K562 (cell line): ENCODE measurements around the gene SLC7A6OS.

ENCODE experiments used
- BRD4 ChIP-seq: fragments of 200-600 bp; sonication (generic); IDR thresholded peaks from 2 replicates; pipeline ENCODE4 v1.6.1; 2017; ENCODE audit warnings: inconsistent platforms
- CTCF ChIP-seq, 3 experiments: IDR thresholded peaks in 2 of 3; conservative IDR thresholded peaks in 1 of 3; 2 replicates each; pipeline ENCODE4 v1.5.1; 2011 to 2012; ENCODE audit warnings: low read length in 3 of 3, mild to moderate bottlenecking in 3 of 3, control low read depth in 2 of 3, improper control_type of control experiment in 1 of 3, inconsistent platforms in 1 of 3, low read depth in 1 of 3, mixed read lengths in 1 of 3, moderate library complexity in 1 of 3; ENCODE audit not compliant: insufficient read depth in 2 of 3
- ELF1 ChIP-seq: fragments of 200-800 bp; sonication (Bioruptor generic); IDR thresholded peaks from 2 replicates; pipeline ENCODE4 v1.6.1; 2016; ENCODE audit warnings: missing genetic modification characterization, missing compliant biosample characterization
- GTF2E2 ChIP-seq: fragments of 200-800 bp; sonication (Bioruptor generic); IDR thresholded peaks from 2 replicates; pipeline ENCODE4 v1.6.1; 2016; ENCODE audit warnings: missing genetic modification characterization, missing compliant biosample characterization
- MXI1 ChIP-seq: IDR thresholded peaks from 2 replicates; pipeline ENCODE4 v1.6.1; 2011; ENCODE audit warnings: low read depth, mild to moderate bottlenecking, improper control_type of control experiment, low read length
- MYC ChIP-seq, 2 experiments: fragments of 250-450 bp in 1 of 2; sonication (Bioruptor Pico) in 1 of 2; IDR thresholded peaks; 2 replicates each; pipeline versions ENCODE4 v1.5.1 to v1.6.1; 2012 to 2021; ENCODE audit warnings: low read depth in 2 of 2, borderline replicate concordance in 1 of 2, improper control_type of control experiment in 1 of 2, low read length in 1 of 2, mild to moderate bottlenecking in 1 of 2, moderate library complexity in 1 of 2
- TCF7L2 ChIP-seq: fragments of 150-350 bp; IDR thresholded peaks from 2 replicates; pipeline ENCODE4 v1.6.1; 2016; ENCODE audit warnings: low read depth, mild to moderate bottlenecking, low read length, moderate library complexity
- ZNF3 ChIP-seq: fragments of 250-450 bp; sonication (Bioruptor Pico); IDR thresholded peaks from 2 replicates; pipeline ENCODE4 v1.5.0; 2021; ENCODE audit warnings: mild to moderate bottlenecking, moderate library complexity
- TF ChIP-seq, protein P1 (sequence below): sonication (generic); formaldehyde crosslinking; IDR thresholded peaks from 2 replicates; pipeline ENCODE4 v1.8.1; 2023; ENCODE audit warnings: mild to moderate bottlenecking, missing genetic modification reagents
- TF ChIP-seq, protein P2 (sequence below): IDR thresholded peaks from 3 replicates; pipeline ENCODE4 v1.6.1; 2011; ENCODE audit warnings: borderline replicate concordance, mild to moderate bottlenecking; ENCODE audit not compliant: insufficient read length, insufficient read depth

DNA sequence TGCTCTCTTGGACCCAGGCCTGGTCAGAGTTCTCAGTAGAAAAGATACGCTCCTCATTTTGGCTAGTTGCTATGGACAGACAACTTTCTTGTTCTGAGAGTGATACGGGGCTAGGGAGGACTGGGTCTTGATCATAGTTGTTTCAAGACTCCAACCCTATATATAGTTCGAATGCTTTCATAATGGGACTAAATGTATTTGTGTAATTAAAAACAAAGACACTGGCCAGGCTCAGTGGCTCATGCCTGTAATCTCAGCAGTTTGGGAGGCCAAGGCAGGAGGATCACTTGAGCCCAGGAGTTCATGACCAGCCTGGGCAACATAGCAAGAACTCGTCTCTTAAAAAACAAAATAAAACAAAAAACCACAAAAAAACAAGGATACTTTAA, 28.7 kb downstream of the SLC7A6OS start:
- TF ChIP-seq, protein P1, sequence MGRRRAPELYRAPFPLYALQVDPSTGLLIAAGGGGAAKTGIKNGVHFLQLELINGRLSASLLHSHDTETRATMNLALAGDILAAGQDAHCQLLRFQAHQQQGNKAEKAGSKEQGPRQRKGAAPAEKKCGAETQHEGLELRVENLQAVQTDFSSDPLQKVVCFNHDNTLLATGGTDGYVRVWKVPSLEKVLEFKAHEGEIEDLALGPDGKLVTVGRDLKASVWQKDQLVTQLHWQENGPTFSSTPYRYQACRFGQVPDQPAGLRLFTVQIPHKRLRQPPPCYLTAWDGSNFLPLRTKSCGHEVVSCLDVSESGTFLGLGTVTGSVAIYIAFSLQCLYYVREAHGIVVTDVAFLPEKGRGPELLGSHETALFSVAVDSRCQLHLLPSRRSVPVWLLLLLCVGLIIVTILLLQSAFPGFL (CRISPR knock-in tag), result no peak
- TF ChIP-seq ELF1 (tag) (no peak), CTCF (IDR thresholded peaks at IDR 0.05 in 2 of 3, conservative IDR thresholded peaks at IDR 0.05 in 1 of 3; ENCODE audit: insufficient read depth in 2 of 3, low read depth in 1 of 3, low read length in 3 of 3) (no peak), MYC (IDR thresholded peaks at IDR 0.05; ENCODE audit: low read depth, low read length) (no peak), MYC (CRISPR knock-in tag; IDR thresholded peaks at IDR 0.05; ENCODE audit: borderline replicate concordance, low read depth) (no peak), ZNF3 (no peak), BRD4 (no peak), MXI1 (no peak), TCF7L2 (no peak), GTF2E2 (tag) (no peak)
- TF ChIP-seq, protein P2, sequence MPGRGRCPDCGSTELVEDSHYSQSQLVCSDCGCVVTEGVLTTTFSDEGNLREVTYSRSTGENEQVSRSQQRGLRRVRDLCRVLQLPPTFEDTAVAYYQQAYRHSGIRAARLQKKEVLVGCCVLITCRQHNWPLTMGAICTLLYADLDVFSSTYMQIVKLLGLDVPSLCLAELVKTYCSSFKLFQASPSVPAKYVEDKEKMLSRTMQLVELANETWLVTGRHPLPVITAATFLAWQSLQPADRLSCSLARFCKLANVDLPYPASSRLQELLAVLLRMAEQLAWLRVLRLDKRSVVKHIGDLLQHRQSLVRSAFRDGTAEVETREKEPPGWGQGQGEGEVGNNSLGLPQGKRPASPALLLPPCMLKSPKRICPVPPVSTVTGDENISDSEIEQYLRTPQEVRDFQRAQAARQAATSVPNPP, result no peak
